Parathyroid adenoma (tissue), 2 donors: ENCODE results near the gene ATN1.

Experiments
- H2AFZ ChIP-seq: fragments of 300-600 bp; sonication (generic); one replicate; pipeline ENCODE4 v1.7.0; 2017; ENCODE audit warnings: antibody characterized with exemption, mild to moderate bottlenecking
- H3K27ac ChIP-seq: fragments of 300-600 bp; sonication (generic); one replicate; pipeline ENCODE4 v1.7.0; 2017
- H3K27me3 ChIP-seq: fragments of 300-600 bp; sonication (generic); one replicate; pipeline ENCODE4 v1.7.0; 2017; ENCODE audit warnings: low read length; ENCODE audit not compliant: control insufficient read depth, insufficient read depth
- H3K36me3 ChIP-seq: fragments of 300-600 bp; sonication (generic); one replicate; pipeline ENCODE4 v1.7.0; 2017; ENCODE audit warnings: low read length; ENCODE audit not compliant: control insufficient read depth, insufficient read depth
- H3K4me1 ChIP-seq: fragments of 300-600 bp; sonication (generic); one replicate; pipeline ENCODE4 v1.7.0; 2017; ENCODE audit warnings: control low read depth
- H3K4me2 ChIP-seq: fragments of 300-600 bp; sonication (generic); one replicate; pipeline ENCODE4 v1.7.0; 2017; ENCODE audit warnings: low read length
- H3K4me3 ChIP-seq: fragments of 300-600 bp; sonication (generic); one replicate; pipeline ENCODE4 v1.7.0; 2017; ENCODE audit warnings: low read depth, low read length
- H3K79me2 ChIP-seq: fragments of 300-600 bp; sonication (generic); one replicate; pipeline ENCODE4 v1.7.0; 2017; ENCODE audit warnings: control low read depth
- H3K9ac ChIP-seq: fragments of 300-600 bp; sonication (generic); one replicate; pipeline ENCODE4 v1.7.0; 2017; ENCODE audit warnings: mild to moderate bottlenecking
- H3K9me3 ChIP-seq: fragments of 300-600 bp; sonication (generic); one replicate; pipeline ENCODE4 v1.7.0; 2017; ENCODE audit warnings: low read length; ENCODE audit not compliant: control insufficient read depth
- CTCF ChIP-seq: fragments of 300-600 bp; sonication (generic); IDR thresholded peaks from one replicate; pipeline ENCODE4 v1.7.0; 2017; ENCODE audit warnings: antibody characterized with exemption, mild to moderate bottlenecking
- donor health status: primary hyperparathyroidism.

Gene ATN1

GRCh38 chr12:6928703-6929407 is 1.1 kb downstream of the ATN1 start:
- Histone ChIP-seq H3K9me3 (no peaks in the 10 kb centered on the region), H3K27me3 (no peaks in the 10 kb centered on the region), H3K27ac (peak overlapping the region; percentile 90), H3K9ac (peak overlapping the region; percentile 98), H3K79me2 (peaks cover 30% of the 10 kb centered on the region), H3K4me1 (peaks cover 50% of the 10 kb centered on the region), H3K4me2 (peak overlapping the region; percentile 66), H2AFZ (peak overlapping the region; percentile 57), H3K36me3 (no peaks in the 10 kb centered on the region), H3K4me3 (peak overlapping the region; percentile 83)
- TF ChIP-seq CTCF = no peak

GRCh38 chr12:6929466-6930452 is 2.0 kb downstream of the ATN1 start:
- no peaks in the 10 kb centered on the region for H3K36me3 ChIP-seq
- H2AFZ ChIP-seq = no peak overlapping the region
- peak overlapping the region; percentile 83 for H3K4me3 ChIP-seq
- peak overlapping the region; percentile 90 for H3K27ac ChIP-seq
- peaks cover 30% of the 10 kb centered on the region for H3K79me2 ChIP-seq
- no peak for TF ChIP-seq CTCF
- H3K9ac ChIP-seq = no peak overlapping the region
- peak overlapping the region; percentile 66 for H3K4me2 ChIP-seq
- peaks cover 46% of the 10 kb centered on the region for H3K4me1 ChIP-seq
- no peaks in the 10 kb centered on the region for H3K27me3 ChIP-seq
- no peaks in the 10 kb centered on the region for H3K9me3 ChIP-seq

GRCh38 chr12:6932766-6933165 is 5.0 kb downstream of the ATN1 start:
- no peak overlapping the region for H2AFZ ChIP-seq
- no peak overlapping the region for H3K9ac ChIP-seq
- H3K36me3 ChIP-seq = no peaks in the 10 kb centered on the region
- peaks cover 25% of the 10 kb centered on the region for H3K79me2 ChIP-seq
- no peak overlapping the region for H3K4me3 ChIP-seq
- H3K4me1 ChIP-seq = peaks cover 24% of the 10 kb centered on the region
- H3K27me3 ChIP-seq = no peaks in the 10 kb centered on the region
- H3K4me2 ChIP-seq = no peak overlapping the region
- H3K9me3 ChIP-seq = no peaks in the 10 kb centered on the region
- TF ChIP-seq CTCF = no peak
- H3K27ac ChIP-seq = peak overlapping the region; percentile 66

- peak overlapping the region; percentile 66 for H3K27ac ChIP-seq
- peak overlapping the region; percentile 3 for H3K4me3 ChIP-seq
- H3K27me3 ChIP-seq = no peaks in the 10 kb centered on the region
- peak overlapping the region; percentile 8 for H3K4me2 ChIP-seq
- H3K9ac ChIP-seq = no peak overlapping the region
- H3K9me3 ChIP-seq = no peaks in the 10 kb centered on the region
- H2AFZ ChIP-seq = no peak overlapping the region
- peaks cover 31% of the 10 kb centered on the region for H3K4me1 ChIP-seq
- peaks cover 19% of the 10 kb centered on the region for H3K79me2 ChIP-seq
- no peak for TF ChIP-seq CTCF
- H3K36me3 ChIP-seq = no peaks in the 10 kb centered on the region
Observed at GRCh38 chr12:6934110-6934509, 6.4 kb downstream of the ATN1 start.
